HEK293 (cell line): Measurements from ENCODE around the gene EIPR1.

ENCODE experiments used
- CTCF ChIA-PET: fragments of 350-600 bp; formaldehyde crosslinking; extraction: SDS; loops from one replicate; lab custom pipeline; 2021; ENCODE audit warnings: antibody characterized with exemption; lab: Yijun Ruan, JAX
- POLR2A ChIA-PET: fragments of 300-600 bp; formaldehyde crosslinking; extraction: SDS; loops from one replicate; lab custom pipeline; 2020; ENCODE audit warnings: antibody characterized with exemption, inconsistent platforms; lab: Yijun Ruan, JAX
- H3K27ac ChIP-seq: fragments of 200-500 bp; sonication (Bioruptor generic); 2 replicates; pipeline ENCODE4 v1.5.1; 2014; ENCODE audit warnings: low read depth, low read length, control low read depth, inconsistent platforms; ENCODE audit errors: extremely low read depth
- H3K36me3 ChIP-seq, 2 experiments: fragments of 200-500 bp in 1 of 2; sonication (Bioruptor generic) in 1 of 2; 1 replicate in 1 of 2; 2 replicates in 1 of 2; pipeline ENCODE4 v1.5.1; 2014 to 2017; ENCODE audit warnings: inconsistent platforms in 2 of 2, low read length in 2 of 2; ENCODE audit not compliant: control insufficient read depth in 2 of 2, insufficient read depth in 1 of 2
- H3K4me1 ChIP-seq: fragments of 200-500 bp; sonication (Bioruptor generic); 2 replicates; pipeline ENCODE4 v1.5.1; 2014; ENCODE audit warnings: mild to moderate bottlenecking, low read length, inconsistent platforms; ENCODE audit not compliant: control insufficient read depth, insufficient read depth
- H3K4me3 ChIP-seq: 2 replicates; pipeline ENCODE4 v1.5.1; 2011; ENCODE audit warnings: low read depth, mild to moderate bottlenecking, control low read depth, low read length, moderate library complexity
- H3K9me3 ChIP-seq: fragments of 200-500 bp; sonication (Bioruptor generic); 2 replicates; pipeline ENCODE4 v1.5.1; 2014; ENCODE audit warnings: low read depth, low read length, inconsistent platforms; ENCODE audit not compliant: control insufficient read depth, insufficient read depth
- BCL11B ChIP-seq: fragments of 450-650 bp; formaldehyde crosslinking; IDR thresholded peaks from 2 replicates; pipeline ENCODE4 v1.5.1; 2016; ENCODE audit warnings: low read depth, missing biosample characterization, missing genetic modification characterization
- KLF9 ChIP-seq: fragments of 450-650 bp; formaldehyde crosslinking; IDR thresholded peaks from 2 replicates; pipeline ENCODE4 v1.5.1; 2016; ENCODE audit warnings: missing biosample characterization, missing genetic modification characterization, low read depth
- PATZ1 ChIP-seq: fragments of 450-650 bp; formaldehyde crosslinking; IDR thresholded peaks from 2 replicates; pipeline ENCODE4 v1.5.1; 2016; ENCODE audit warnings: missing biosample characterization, missing genetic modification characterization
- PRDM1 ChIP-seq: fragments of 450-650 bp; formaldehyde crosslinking; IDR thresholded peaks from 2 replicates; pipeline ENCODE4; 2016; ENCODE audit warnings: missing biosample characterization, missing genetic modification characterization
- REPIN1 ChIP-seq: fragments of 450-650 bp; formaldehyde crosslinking; IDR thresholded peaks from 2 replicates; pipeline ENCODE4 v1.5.1; 2017; ENCODE audit warnings: missing biosample characterization, missing genetic modification characterization, low read depth
- ZBTB17 ChIP-seq: fragments of 450-650 bp; formaldehyde crosslinking; IDR thresholded peaks from 2 replicates; pipeline ENCODE4 v1.5.1; 2016; ENCODE audit warnings: missing biosample characterization, missing genetic modification characterization
- ZBTB20 ChIP-seq: fragments of 450-650 bp; formaldehyde crosslinking; IDR thresholded peaks from 2 replicates; pipeline ENCODE4 v1.5.1; 2016; ENCODE audit warnings: missing biosample characterization, missing genetic modification characterization
- ZBTB7A ChIP-seq: fragments of 450-650 bp; formaldehyde crosslinking; IDR thresholded peaks from 2 replicates; pipeline ENCODE4 v1.5.1; 2016; ENCODE audit warnings: low read depth, missing biosample characterization, missing genetic modification characterization
- ZNF140 ChIP-seq: fragments of 450-650 bp; formaldehyde crosslinking; IDR thresholded peaks from 2 replicates; pipeline ENCODE4 v1.5.1; 2016; ENCODE audit warnings: missing biosample characterization, missing genetic modification characterization
- ZNF146 ChIP-seq: fragments of 450-650 bp; formaldehyde crosslinking; IDR thresholded peaks from 2 replicates; pipeline ENCODE4 v1.5.1; 2016; ENCODE audit warnings: missing biosample characterization, missing genetic modification characterization
- ZNF16 ChIP-seq: fragments of 450-650 bp; formaldehyde crosslinking; IDR thresholded peaks from 2 replicates; pipeline ENCODE4 v1.5.1; 2016; ENCODE audit warnings: low read depth, missing biosample characterization, missing genetic modification characterization
- ZNF2 ChIP-seq: fragments of 450-650 bp; formaldehyde crosslinking; IDR thresholded peaks from 2 replicates; pipeline ENCODE4 v1.5.1; 2016; ENCODE audit warnings: missing biosample characterization, missing genetic modification characterization
- ZNF223 ChIP-seq: fragments of 450-650 bp; formaldehyde crosslinking; IDR thresholded peaks from 2 replicates; pipeline ENCODE4 v1.5.1; 2016; ENCODE audit warnings: missing biosample characterization, missing genetic modification characterization
- ZNF292 ChIP-seq: fragments of 450-650 bp; formaldehyde crosslinking; IDR thresholded peaks from 2 replicates; pipeline ENCODE4 v1.5.1; 2016; ENCODE audit warnings: low read depth, missing biosample characterization, missing genetic modification characterization, borderline replicate concordance
- ZNF48 ChIP-seq: fragments of 450-650 bp; formaldehyde crosslinking; IDR thresholded peaks from 2 replicates; pipeline ENCODE4 v1.5.1; 2016; ENCODE audit warnings: missing biosample characterization, missing genetic modification characterization
- ZNF529 ChIP-seq: fragments of 450-650 bp; formaldehyde crosslinking; IDR thresholded peaks from 2 replicates; pipeline ENCODE4 v1.5.1; 2017; ENCODE audit warnings: missing genetic modification characterization, missing biosample characterization; ENCODE audit not compliant: insufficient replicate concordance
- ZNF561 ChIP-seq: fragments of 450-650 bp; IDR thresholded peaks from 2 replicates; pipeline ENCODE4 v1.5.1; 2018; ENCODE audit warnings: missing biosample characterization, missing genetic modification characterization, borderline replicate concordance
- ZNF645 ChIP-seq: fragments of 450-650 bp; formaldehyde crosslinking; IDR thresholded peaks from 2 replicates; pipeline ENCODE4; 2016; ENCODE audit warnings: missing biosample characterization, missing genetic modification characterization
- TF ChIP-seq, protein P1 (sequence below): fragments of 450-650 bp; formaldehyde crosslinking; IDR thresholded peaks from 2 replicates; pipeline ENCODE4 v1.5.1; 2016; ENCODE audit warnings: missing biosample characterization, missing genetic modification characterization

Gene EIPR1

DNA sequence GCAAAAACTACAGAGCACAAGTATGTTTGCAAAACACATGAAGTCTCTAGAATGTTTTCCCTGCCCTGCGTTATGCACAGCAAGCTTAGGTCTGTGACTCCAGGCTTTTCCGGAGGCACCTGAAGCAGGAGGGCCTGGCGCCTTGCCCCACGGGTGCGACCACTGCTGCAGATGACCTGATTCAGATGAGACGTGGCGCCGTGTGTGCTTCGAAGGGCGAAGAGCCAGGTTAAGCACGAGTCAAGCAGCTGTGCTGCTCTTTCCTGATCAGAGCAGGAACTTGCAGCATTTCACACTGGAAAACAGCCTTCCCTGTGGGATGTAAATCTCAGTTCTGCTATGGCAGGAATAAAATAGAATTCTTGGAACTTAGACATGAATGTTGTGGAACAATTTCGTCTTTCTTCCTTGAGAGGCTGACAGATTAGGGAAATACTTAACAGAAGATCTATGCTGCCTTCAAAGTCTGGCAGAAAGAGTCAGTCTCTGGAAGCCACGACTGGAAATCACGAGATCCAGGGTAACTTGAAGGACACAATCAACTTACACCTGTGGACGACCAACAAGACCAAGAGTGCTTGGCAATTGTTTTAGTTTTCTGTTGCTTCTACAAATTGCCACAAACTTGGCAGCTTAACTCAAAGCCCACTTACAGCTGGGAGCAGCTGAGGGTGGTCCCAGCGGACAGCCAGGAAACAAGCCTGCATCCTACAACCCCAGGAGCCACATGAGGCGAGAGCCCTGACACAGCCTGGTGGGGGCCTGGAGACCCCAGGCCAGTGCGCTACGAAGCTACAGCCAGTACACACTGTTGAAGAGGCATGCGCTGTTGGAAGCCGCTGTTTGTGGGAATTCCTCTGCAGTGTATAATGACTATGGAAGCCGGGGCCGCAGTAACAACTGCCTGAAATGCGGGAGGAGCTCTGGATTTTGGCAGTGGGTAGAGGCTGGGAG lies 42.9 kb downstream of the EIPR1 start (continued):
- TF ChIP-seq, protein P1, sequence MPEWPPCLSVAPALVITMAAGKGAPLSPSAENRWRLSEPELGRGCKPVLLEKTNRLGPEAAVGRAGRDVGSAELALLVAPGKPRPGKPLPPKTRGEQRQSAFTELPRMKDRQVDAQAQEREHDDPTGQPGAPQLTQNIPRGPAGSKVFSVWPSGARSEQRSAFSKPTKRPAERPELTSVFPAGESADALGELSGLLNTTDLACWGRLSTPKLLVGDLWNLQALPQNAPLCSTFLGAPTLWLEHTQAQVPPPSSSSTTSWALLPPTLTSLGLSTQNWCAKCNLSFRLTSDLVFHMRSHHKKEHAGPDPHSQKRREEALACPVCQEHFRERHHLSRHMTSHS: no peak
- TF ChIP-seq PRDM1 (tag by site-specific recombination) (no peak), BCL11B (tag by site-specific recombination) (no peak), KLF9 (tag by site-specific recombination) (no peak), REPIN1 (tag by site-specific recombination) (no peak), ZBTB17 (tag by site-specific recombination) (no peak), ZNF529 (tag by site-specific recombination) (no peak), PATZ1 (tag by site-specific recombination) (no peak), ZNF223 (tag by site-specific recombination) (no peak)
- TF ChIP-seq, all 188 proteins: peak for 0

- H3K4me1 ChIP-seq: no peaks in the 10 kb centered on the region
- TF ChIP-seq ZNF16: no peak
- TF ChIP-seq ZBTB7A (tag by site-specific recombination): no peak
- no peak for TF ChIP-seq ZNF2
- no peak for TF ChIP-seq ZNF645 (tag by site-specific recombination)
- TF ChIP-seq ZBTB20 (tag by site-specific recombination): no peak
- no peak for TF ChIP-seq ZNF146 (tag by site-specific recombination)
- no peak for TF ChIP-seq ZNF561 (tag by site-specific recombination)
- TF ChIP-seq ZNF48 (tag by site-specific recombination): no peak
- TF ChIP-seq, all 188 proteins: peak for 0
- H3K4me3 ChIP-seq: no peak overlapping the region
- no peaks in the 10 kb centered on the region for H3K9me3 ChIP-seq
- POLR2A ChIA-PET: no interaction called here
- H3K27ac ChIP-seq: no peak overlapping the region
- CTCF ChIA-PET: no interaction called here
- H3K36me3 ChIP-seq: peaks cover 4 to 56% of the 10 kb centered on the region in 2 experiments; a peak in 1 of 3 replicates
These were observed 45.5 kb downstream of the EIPR1 start for GRCh38 chr2:3332133-3332532.

GRCh38 chr2:3329491-3329890 lies 48.1 kb downstream of the EIPR1 start:
- POLR2A ChIA-PET: no interaction called here
- Histone ChIP-seq H3K4me3 (no peak overlapping the region), H3K36me3 (peaks cover 4 to 37% of the 10 kb centered on the region in 2 experiments; a peak in 1 of 3 replicates), H3K4me1 (no peaks in the 10 kb centered on the region), H3K9me3 (no peaks in the 10 kb centered on the region), H3K27ac (no peak overlapping the region)
- CTCF ChIA-PET: no interaction called here
- TF ChIP-seq ZNF292: no peak
- no peak for TF ChIP-seq ZNF140 (tag by site-specific recombination)
- no peak for TF ChIP-seq ZBTB7A (tag by site-specific recombination)
